HEK293T (cell line): ENCODE measurements around the gene FAM151A.

ENCODE experiments used
- CTCF ChIA-PET: fragments of 350-600 bp; formaldehyde crosslinking; extraction: SDS; loops from one replicate; lab custom pipeline; 2021; ENCODE audit warnings: antibody characterized with exemption, inconsistent platforms; lab: Yijun Ruan, JAX
- POLR2A ChIA-PET: fragments of 350-600 bp; formaldehyde crosslinking; extraction: SDS; loops from one replicate; lab custom pipeline; 2020; ENCODE audit warnings: antibody characterized with exemption, inconsistent platforms; lab: Yijun Ruan, JAX
- DNase-seq: peaks from one replicate; pipeline ENCODE4 v3.0.0; 2012; ENCODE audit warnings: mixed read lengths; ENCODE audit errors: extremely low spot score
- ARNT ChIP-seq: fragments of 450-650 bp; IDR thresholded peaks from 2 replicates; pipeline ENCODE4 v1.6.1; 2017; ENCODE audit warnings: mild to moderate bottlenecking
- BHLHE40 ChIP-seq: fragments of 450-650 bp; IDR thresholded peaks from 2 replicates; pipeline ENCODE4 v1.6.1; 2016; ENCODE audit warnings: mild to moderate bottlenecking, moderate library complexity, borderline replicate concordance
- CTBP1 ChIP-seq: fragments of 450-650 bp; IDR thresholded peaks from 2 replicates; pipeline ENCODE4 v1.6.1; 2016; ENCODE audit warnings: borderline replicate concordance
- ELF4 ChIP-seq: fragments of 450-650 bp; IDR thresholded peaks from 2 replicates; pipeline ENCODE4 v1.6.1; 2017; ENCODE audit warnings: antibody characterized with exemption
- FOXA1 ChIP-seq: fragments of 450-650 bp; IDR thresholded peaks from 2 replicates; pipeline ENCODE4 v1.6.1; 2016; ENCODE audit warnings: mild to moderate bottlenecking
- FOXK2 ChIP-seq: fragments of 450-650 bp; IDR thresholded peaks from 2 replicates; pipeline ENCODE4 v1.6.1; 2016; ENCODE audit warnings: mild to moderate bottlenecking
- FOXM1 ChIP-seq: fragments of 450-650 bp; IDR thresholded peaks from 2 replicates; pipeline ENCODE4 v1.6.1; 2017; ENCODE audit warnings: mild to moderate bottlenecking, borderline replicate concordance
- HDGF ChIP-seq: fragments of 450-650 bp; IDR thresholded peaks from 2 replicates; pipeline ENCODE4 v1.6.1; 2017; ENCODE audit warnings: antibody characterized with exemption, borderline replicate concordance
- L3MBTL2 ChIP-seq: fragments of 450-650 bp; conservative IDR thresholded peaks from 2 replicates; pipeline ENCODE4 v1.6.1; 2016; ENCODE audit warnings: mild to moderate bottlenecking
- LEF1 ChIP-seq: fragments of 450-650 bp; IDR thresholded peaks from 2 replicates; pipeline ENCODE4 v1.6.1; 2017; ENCODE audit warnings: mild to moderate bottlenecking, borderline replicate concordance
- NFRKB ChIP-seq: fragments of 450-650 bp; IDR thresholded peaks from 2 replicates; pipeline ENCODE4 v1.6.1; 2016; ENCODE audit warnings: mild to moderate bottlenecking, moderate library complexity
- SP1 ChIP-seq: fragments of 450-650 bp; IDR thresholded peaks from 2 replicates; pipeline ENCODE4 v1.6.1; 2017
- SUZ12 ChIP-seq: fragments of 450-650 bp; IDR thresholded peaks from 2 replicates; pipeline ENCODE4 v1.6.1; 2016; ENCODE audit warnings: mild to moderate bottlenecking
- TARDBP ChIP-seq: fragments of 450-650 bp; IDR thresholded peaks from 2 replicates; pipeline ENCODE4 v1.6.1; 2016
- ZNF384 ChIP-seq: fragments of 450-650 bp; IDR thresholded peaks from 2 replicates; pipeline ENCODE4 v1.6.1; 2016
- TF ChIP-seq, protein P1 (sequence below): fragments of 450-650 bp; IDR thresholded peaks from 2 replicates; pipeline ENCODE4 v1.6.1; 2016

The FAM151A gene

DNA sequence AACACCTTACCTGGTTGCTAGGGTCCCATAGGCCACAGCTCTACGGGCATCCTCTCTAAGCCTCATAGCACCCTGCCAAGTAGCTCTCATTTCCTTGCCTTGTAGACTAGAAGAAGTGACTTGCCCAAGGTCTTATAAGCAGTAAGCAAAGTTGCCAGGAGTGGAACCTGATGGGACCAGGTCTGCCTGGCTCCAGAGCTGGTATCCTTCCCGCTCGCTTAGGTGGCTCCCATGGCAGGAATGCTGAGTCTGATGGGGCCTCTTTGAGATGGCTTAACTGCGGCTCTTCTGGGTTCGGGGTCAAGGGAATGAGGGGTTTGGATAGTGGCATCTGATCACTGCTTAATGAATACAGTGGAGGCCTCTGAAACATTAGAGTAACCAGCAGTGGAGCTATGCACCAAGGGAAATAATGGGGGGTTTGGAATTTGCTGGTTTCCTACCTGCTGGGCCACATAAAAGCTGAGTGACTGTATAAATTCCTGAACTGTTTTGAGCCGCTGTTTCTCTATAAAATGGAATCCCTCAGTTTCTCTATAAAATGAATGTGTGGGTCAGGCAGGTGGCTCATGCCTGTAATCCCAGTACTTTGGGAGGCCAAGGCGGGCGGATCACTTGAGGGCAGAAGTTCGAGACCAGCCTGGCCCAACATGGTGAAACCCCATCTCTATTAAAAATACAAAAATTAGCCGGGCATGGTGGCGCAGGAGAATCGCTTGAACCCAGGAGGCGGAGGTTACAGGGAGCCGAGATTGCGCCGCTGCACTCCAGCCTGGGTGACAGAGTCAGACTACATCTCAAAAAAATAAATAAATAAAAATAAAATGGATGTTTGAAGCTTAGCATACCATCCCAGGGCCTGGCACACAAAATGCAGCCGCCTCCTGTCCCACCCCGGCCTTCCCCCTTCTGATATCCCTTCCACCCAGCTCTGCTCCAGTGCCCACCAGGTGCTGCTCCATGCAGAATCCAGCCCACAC is 12.4 kb downstream of the FAM151A start:
- ChIA-PET CTCF (no interaction called here), POLR2A (no interaction called here)
- DNase-seq, result no peak
- TF ChIP-seq LEF1 (no peak), ZNF384 (no peak), NFRKB (no peak), CTBP1 (no peak), SP1 (no peak), FOXM1 (no peak), FOXK2 (no peak), FOXA1 (no peak), HDGF (no peak), ELF4 (no peak), L3MBTL2 (no peak), TARDBP (no peak), SUZ12 (no peak), BHLHE40 (no peak)
- TF ChIP-seq, protein P1, sequence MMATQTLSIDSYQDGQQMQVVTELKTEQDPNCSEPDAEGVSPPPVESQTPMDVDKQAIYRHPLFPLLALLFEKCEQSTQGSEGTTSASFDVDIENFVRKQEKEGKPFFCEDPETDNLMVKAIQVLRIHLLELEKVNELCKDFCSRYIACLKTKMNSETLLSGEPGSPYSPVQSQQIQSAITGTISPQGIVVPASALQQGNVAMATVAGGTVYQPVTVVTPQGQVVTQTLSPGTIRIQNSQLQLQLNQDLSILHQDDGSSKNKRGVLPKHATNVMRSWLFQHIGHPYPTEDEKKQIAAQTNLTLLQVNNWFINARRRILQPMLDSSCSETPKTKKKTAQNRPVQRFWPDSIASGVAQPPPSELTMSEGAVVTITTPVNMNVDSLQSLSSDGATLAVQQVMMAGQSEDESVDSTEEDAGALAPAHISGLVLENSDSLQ, result no peak

DNA sequence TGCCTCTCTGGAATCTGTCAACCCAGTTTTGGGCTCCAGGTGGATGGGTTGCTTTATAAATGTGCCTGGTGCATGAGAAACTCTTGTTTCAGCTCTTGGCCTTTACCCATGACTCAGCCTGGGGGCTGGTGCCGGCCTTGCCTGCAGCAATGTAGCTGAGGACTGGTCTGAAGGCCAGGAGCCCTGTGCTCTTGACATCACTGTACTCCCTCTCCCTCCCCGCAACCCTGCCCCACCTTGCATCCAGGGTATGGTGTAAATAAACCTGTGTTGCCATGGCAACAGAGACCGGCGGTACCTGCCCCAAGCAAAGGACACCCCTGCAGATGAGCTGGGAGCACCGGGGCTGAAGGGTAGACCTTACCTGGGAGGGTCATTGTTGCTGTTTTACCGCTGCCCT is 13.3 kb downstream of the FAM151A start:
- no peak for TF ChIP-seq BHLHE40
- no peak for TF ChIP-seq L3MBTL2
- TF ChIP-seq, protein P1, result no peak
- TF ChIP-seq CTBP1, result no peak
- TF ChIP-seq SUZ12, result no peak
- no peak for TF ChIP-seq FOXK2
- no peak for TF ChIP-seq FOXA1
- TF ChIP-seq LEF1, result no peak
- ChIA-PET CTCF (no interaction called here), POLR2A (no interaction called here)
- DNase-seq, result no peak

GRCh38 chr1:54609301-54609921 is 13.9 kb downstream of the FAM151A start:
- ChIA-PET POLR2A (no interaction called here), CTCF (no interaction called here)
- TF ChIP-seq SUZ12 (no peak), FOXK2 (no peak)
- no peak for DNase-seq

DNA sequence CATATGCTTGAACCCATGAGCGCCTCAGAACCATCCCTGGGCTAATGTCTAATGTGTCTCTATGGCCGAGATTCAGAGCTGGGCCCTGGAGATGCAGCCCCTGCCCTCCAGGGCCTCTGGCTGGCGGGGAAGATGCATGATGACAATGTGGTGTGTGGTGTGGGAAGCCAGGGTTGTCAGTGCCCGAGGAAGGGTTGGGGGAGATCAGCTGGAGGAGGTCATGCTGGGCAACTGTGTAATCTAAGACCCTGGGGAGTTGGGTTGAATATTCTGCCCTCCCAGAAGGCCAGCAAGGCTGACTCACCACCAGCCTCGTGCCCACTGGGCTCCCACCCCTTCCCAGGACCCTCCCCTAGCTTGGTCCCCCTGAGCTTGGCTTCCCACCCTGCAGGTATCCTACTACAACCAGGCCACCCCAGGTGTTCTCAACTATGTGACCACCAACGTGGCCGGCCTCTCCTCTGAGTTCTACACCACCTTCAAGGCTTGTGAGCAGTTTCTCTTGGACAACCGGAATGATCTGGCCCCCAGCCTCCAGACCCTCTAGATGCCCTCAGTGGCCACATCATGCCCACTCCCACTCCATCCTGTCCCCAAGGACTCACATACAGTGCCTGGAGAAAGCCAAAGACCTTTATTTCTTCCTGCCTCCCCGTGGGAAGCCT is 14.6 kb downstream of the FAM151A start:
- no peak for DNase-seq
- CTCF ChIA-PET, result no interaction called here
- TF ChIP-seq FOXM1, result no peak
- TF ChIP-seq LEF1, result no peak
- no peak for TF ChIP-seq CTBP1
- TF ChIP-seq BHLHE40, result no peak
- TF ChIP-seq FOXA1, result no peak
- POLR2A ChIA-PET, result no interaction called here

DNA sequence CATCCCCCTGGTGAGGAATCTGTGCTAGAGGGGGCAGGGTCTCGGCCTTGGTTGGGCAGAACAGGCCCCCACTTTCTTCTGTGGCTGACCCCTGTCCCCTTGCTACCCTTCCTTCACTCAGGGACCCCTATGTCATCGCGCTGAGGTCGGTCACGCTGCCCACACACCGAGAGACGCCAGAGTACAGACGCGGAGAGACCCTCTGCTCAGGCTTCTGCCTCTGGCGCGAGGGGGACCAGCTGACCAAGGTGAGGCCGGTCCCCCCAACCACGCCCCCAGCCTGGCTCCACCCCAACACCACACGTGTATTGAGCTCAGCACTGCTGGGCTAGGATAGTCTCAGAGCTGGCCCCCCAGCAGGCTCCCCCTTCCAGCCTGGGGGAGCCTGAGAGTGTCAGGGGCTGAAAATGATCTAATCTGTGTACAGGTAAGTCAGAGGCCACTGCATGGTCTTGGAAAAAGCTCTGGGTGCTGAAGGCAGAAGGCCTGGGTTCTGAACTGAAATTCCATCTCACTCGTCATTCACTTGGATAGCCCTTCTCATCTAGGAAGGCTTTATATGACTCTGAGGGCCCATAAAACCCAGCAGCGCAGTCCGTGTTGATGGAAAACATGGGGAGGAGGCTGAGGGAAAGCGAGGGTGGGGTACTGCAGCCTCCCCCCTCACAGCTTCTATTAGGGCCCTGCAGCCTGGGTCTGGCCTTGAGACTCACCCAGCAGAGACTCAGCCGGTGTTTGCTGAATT is 15.3 kb downstream of the FAM151A start:
- TF ChIP-seq LEF1 (no peak), BHLHE40 (no peak), FOXA1 (no peak), TARDBP (no peak), SUZ12 (no peak), L3MBTL2 (no peak), FOXK2 (no peak), ARNT (no peak), ELF4 (no peak), ZNF384 (no peak), CTBP1 (no peak), HDGF (no peak), NFRKB (no peak), SP1 (no peak), FOXM1 (no peak)
- TF ChIP-seq, protein P1, result no peak
- ChIA-PET CTCF (no interaction called here), POLR2A (no interaction called here)
- DNase-seq, result no peak

DNA sequence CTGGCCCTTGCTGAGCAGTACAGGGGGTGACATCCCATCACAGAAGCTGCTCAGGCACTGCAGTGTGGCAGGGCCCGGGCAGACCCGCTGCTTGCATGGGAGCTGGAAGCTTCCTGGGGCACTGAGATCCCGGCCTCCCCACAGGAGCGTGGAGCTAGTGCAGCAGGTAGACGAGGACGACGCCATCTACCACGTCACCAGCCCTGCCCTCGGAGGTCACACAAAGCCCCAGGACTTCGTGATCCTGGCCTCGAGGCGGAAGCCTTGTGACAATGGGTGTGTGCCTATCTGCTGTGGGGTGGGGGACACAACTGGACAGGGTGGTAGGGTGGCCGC is 16.4 kb downstream of the FAM151A start:
- POLR2A ChIA-PET, result no interaction called here
- CTCF ChIA-PET, result no interaction called here
- no peak for DNase-seq
- TF ChIP-seq CTBP1 (no peak), FOXK2 (no peak), ELF4 (no peak), ZNF384 (no peak), TARDBP (no peak), SUZ12 (no peak), NFRKB (no peak), LEF1 (no peak), FOXA1 (no peak), HDGF (no peak), SP1 (no peak), L3MBTL2 (no peak), FOXM1 (no peak), ARNT (no peak), BHLHE40 (no peak)
- TF ChIP-seq, protein P1, result no peak
